ENCODE results near the gene FOS. TPM values are rescaled to one million over a fixed set of nuclear protein-coding genes. Genes with fewer than 3 reads are reported as not detected.

Gene FOS
- total RNA-seq, 3 donors from 2014 or later = 163 to 292 (median 243) TPM

DNA sequence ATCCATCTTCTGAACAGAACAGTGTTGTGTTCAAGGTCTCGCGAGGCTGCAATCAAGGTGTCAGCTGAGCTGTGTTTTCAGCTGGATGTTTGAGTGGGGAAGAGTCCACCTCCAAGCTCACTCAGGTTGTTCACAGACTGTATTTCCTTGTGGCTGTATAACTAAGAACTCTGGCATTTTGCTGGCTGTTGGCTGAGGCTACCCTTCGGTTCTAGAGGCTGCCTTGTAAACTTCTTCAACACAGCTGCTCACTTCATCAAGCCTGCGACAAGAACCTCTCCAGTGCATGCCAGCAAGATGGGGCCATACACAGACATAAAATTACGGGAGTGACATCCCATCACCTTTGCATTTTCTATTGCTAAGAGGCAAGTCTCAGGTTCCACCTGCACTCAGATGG is 12.7 kb downstream of the FOS start:
- DNase-seq (no peak), ATAC-seq (no peak)
- H3K4me3 ChIP-seq = no peak overlapping the region
- H3K9me3 ChIP-seq = no peaks in the 10 kb centered on the region
- intact Hi-C loops (cut with DNase I, micrococcal nuclease) = no loop called here
- peaks cover 16% of the 10 kb centered on the region for H3K4me1 ChIP-seq (ENCODE audit: low read depth)
- H3K36me3 ChIP-seq (ENCODE audit: low read depth) = no peaks in the 10 kb centered on the region
- TF ChIP-seq, protein P1, sequence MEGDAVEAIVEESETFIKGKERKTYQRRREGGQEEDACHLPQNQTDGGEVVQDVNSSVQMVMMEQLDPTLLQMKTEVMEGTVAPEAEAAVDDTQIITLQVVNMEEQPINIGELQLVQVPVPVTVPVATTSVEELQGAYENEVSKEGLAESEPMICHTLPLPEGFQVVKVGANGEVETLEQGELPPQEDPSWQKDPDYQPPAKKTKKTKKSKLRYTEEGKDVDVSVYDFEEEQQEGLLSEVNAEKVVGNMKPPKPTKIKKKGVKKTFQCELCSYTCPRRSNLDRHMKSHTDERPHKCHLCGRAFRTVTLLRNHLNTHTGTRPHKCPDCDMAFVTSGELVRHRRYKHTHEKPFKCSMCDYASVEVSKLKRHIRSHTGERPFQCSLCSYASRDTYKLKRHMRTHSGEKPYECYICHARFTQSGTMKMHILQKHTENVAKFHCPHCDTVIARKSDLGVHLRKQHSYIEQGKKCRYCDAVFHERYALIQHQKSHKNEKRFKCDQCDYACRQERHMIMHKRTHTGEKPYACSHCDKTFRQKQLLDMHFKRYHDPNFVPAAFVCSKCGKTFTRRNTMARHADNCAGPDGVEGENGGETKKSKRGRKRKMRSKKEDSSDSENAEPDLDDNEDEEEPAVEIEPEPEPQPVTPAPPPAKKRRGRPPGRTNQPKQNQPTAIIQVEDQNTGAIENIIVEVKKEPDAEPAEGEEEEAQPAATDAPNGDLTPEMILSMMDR (IDR thresholded peaks at IDR 0.05) = no peak

DNA sequence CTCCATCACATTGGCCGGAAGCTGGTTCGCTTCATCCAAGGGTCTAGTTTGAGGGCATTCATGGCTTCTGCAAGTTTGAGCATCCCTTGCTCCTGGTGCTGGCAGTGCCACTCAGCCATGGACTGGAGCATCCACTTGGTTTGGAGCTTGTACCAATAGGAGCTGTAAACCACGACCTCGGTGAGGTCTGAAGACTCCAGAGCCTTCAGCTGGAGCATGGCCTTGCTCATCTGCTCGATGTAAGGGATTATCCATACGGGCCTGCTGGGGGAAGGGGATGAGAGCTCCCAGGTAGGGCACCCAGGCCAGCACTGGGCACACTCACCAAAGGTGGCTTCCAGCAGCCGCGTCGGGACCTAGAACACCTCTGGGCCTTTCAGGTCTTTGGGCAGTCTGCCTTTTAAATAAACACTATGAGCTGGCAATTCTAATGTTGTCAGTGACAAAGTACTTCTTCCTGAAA is 13.5 kb downstream of the FOS start:
- Histone ChIP-seq H3K4me1 (ENCODE audit: low read depth) (peaks cover 19% of the 10 kb centered on the region), H3K36me3 (ENCODE audit: low read depth) (no peaks in the 10 kb centered on the region), H3K4me3 (no peak overlapping the region), H3K9me3 (no peaks in the 10 kb centered on the region)
- TF ChIP-seq, protein P1 (IDR thresholded peaks at IDR 0.05) = no peak
- ATAC-seq (no peak), DNase-seq (no peak)
- intact Hi-C loops (cut with DNase I, micrococcal nuclease) = no loop called here

GRCh38 chr14:75292886-75293285 is 14.3 kb downstream of the FOS start:
- DNase-seq (no peak), ATAC-seq (no peak)
- Histone ChIP-seq H3K9me3 (no peaks in the 10 kb centered on the region), H3K4me3 (no peak overlapping the region), H3K36me3 (ENCODE audit: low read depth) (no peaks in the 10 kb centered on the region), H3K4me1 (ENCODE audit: low read depth) (peaks cover 19% of the 10 kb centered on the region)
- intact Hi-C loops (cut with DNase I, micrococcal nuclease) = no loop called here
- TF ChIP-seq, protein P1 (IDR thresholded peaks at IDR 0.05) = no peak

DNA sequence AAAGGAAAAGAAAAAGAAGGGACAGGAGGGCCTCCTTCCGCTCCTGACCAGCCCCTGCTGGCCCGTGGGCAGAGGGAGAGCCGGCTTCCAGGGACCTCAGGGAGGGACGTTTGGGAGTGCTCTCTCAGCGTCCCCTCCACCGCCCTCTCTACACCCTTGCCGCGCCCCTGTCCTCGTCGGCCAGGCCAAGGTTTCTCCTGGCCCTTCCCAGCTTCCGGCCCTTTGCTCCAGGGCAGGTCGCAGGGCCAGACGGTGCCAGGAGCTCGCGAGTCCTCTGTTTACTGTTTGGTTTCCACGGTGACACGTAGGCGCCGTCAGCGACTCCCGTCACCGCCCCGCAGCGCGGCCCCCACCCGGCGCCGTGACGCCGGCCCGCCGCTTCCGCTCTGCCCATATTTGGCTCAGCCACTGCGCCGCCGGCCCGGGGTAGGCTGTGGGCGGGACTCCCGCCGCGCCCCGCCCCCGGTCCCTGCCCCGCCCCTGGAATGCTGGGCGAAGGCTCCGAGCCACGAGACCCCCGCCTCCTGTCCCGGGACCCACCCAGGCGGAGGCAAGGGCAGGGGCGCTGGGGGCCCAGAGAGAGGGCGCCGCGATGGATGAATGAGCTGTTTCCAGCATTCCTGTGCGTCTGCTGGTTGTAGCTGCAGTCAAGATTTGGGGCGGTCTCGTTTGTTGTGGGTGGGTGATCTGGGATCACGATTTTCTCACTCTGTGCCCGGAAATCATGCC is 15.5 kb downstream of the FOS start:
- H3K4me3 ChIP-seq = peak overlapping the region; percentile 25

DNA sequence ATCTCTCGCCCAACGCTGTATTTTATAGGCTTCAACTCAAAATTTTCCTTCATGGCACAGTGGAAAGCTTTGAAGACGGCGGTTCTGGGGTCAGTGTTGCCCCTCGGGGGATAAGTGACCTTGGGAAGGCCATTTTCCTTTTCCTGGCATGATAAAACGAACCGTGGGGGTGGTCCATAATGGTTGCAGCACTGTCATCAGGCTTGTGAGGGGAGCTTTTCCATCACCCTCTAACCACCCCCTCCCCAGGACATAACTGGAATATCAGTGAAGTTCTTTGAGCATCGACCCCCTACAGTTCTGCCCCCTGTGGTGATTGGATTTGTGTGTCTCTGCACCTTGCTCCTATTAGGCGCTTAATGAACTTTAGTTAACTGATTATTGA is 16.0 kb downstream of the FOS start:
- TF ChIP-seq, protein P1 (IDR thresholded peaks at IDR 0.05) = no peak
- intact Hi-C loops (cut with DNase I, micrococcal nuclease) = loop anchor here in 1 of 2 donors (5.0 kb wide), 1 partner anchor 167 kb away; the partner anchor contains the start of gene NEK9
- peak in 1 of 3 donors; percentile 54 for DNase-seq
- peak overlapping the region; percentile 25 for H3K4me3 ChIP-seq
- H3K4me1 ChIP-seq (ENCODE audit: low read depth) = peaks cover 19% of the 10 kb centered on the region
- H3K36me3 ChIP-seq (ENCODE audit: low read depth) = no peaks in the 10 kb centered on the region
- no peak for ATAC-seq
- no peaks in the 10 kb centered on the region for H3K9me3 ChIP-seq

More for the DNA sequence above, 15.5 kb downstream of the FOS start:
- intact Hi-C loops (cut with DNase I, micrococcal nuclease) = no loop called here
- Histone ChIP-seq H3K9me3 (no peaks in the 10 kb centered on the region), H3K4me1 (ENCODE audit: low read depth) (peaks cover 19% of the 10 kb centered on the region), H3K36me3 (ENCODE audit: low read depth) (no peaks in the 10 kb centered on the region)
- peak; percentile 95 to 98 (median 97) for DNase-seq
- ATAC-seq = peak; percentile 86
- TF ChIP-seq, protein P1 (IDR thresholded peaks at IDR 0.05) = no peak
